Smooth muscle cell (in vitro differentiated cells): ENCODE data around the gene RGS3. TPM values are rescaled to one million over a fixed set of nuclear protein-coding genes. Genes with fewer than 3 reads are reported as not detected.

ENCODE experiments used
- DNase-seq: peaks from one replicate; lab custom pipeline; 2025; ENCODE audit not compliant: unreplicated experiment; lab: John Stamatoyannopoulos, UW
- H2AFZ ChIP-seq: fragments of 200-600 bp; sonication (generic); 2 replicates; pipeline ENCODE4 v1.6.0; 2016; ENCODE audit warnings: antibody characterized with exemption, low read depth, mild to moderate bottlenecking
- H3F3A ChIP-seq: fragments of 200-600 bp; sonication (generic); 2 replicates; pipeline ENCODE4 v1.6.0; 2017; ENCODE audit warnings: antibody characterized with exemption, low read depth
- H3K27ac ChIP-seq: fragments of 200-600 bp; sonication (generic); 2 replicates; pipeline ENCODE4 v1.5.1; 2016; ENCODE audit warnings: low read depth, mild to moderate bottlenecking
- H3K27me3 ChIP-seq: fragments of 200-600 bp; sonication (generic); 2 replicates; pipeline ENCODE4 v1.6.1; 2016; ENCODE audit warnings: low read depth, mild to moderate bottlenecking
- H3K36me3 ChIP-seq: fragments of 200-600 bp; sonication (generic); 2 replicates; pipeline ENCODE4 v1.5.1; 2016; ENCODE audit warnings: low read depth
- H3K4me1 ChIP-seq: fragments of 200-600 bp; sonication (generic); 2 replicates; pipeline ENCODE4 v1.5.1; 2016; ENCODE audit warnings: low read depth
- H3K4me2 ChIP-seq: fragments of 200-600 bp; sonication (generic); 2 replicates; pipeline ENCODE4 v1.6.0; 2016; ENCODE audit warnings: mild to moderate bottlenecking
- H3K4me3 ChIP-seq: fragments of 200-600 bp; sonication (generic); 2 replicates; pipeline ENCODE4 v1.5.1; 2016; ENCODE audit warnings: mild to moderate bottlenecking
- H3K79me2 ChIP-seq: fragments of 200-600 bp; sonication (generic); 2 replicates; pipeline ENCODE4 v1.6.0; 2016; ENCODE audit warnings: low read depth, mild to moderate bottlenecking
- H3K9ac ChIP-seq: fragments of 200-600 bp; sonication (generic); 2 replicates; pipeline ENCODE4 v1.6.0; 2016; ENCODE audit warnings: low read depth
- H3K9me3 ChIP-seq: fragments of 200-600 bp; sonication (generic); replicated peaks from 2 replicates; pipeline ENCODE4 v1.5.1; 2016; ENCODE audit warnings: low read depth
- H4K20me1 ChIP-seq: fragments of 200-600 bp; sonication (generic); 2 replicates; pipeline ENCODE4 v1.6.0; 2016; ENCODE audit warnings: low read depth
- WGBS: methylation state at CpG from one replicate; pipeline ENCODE4 v1.1.7; 2016; ENCODE audit warnings: low lambda C conversion rate; 5-methylcytosine and 5-hydroxymethylcytosine counted together
- polyA plus RNA-seq: library from polyadenylated mRNA; unstranded; fragments of >200 nt; fragmentation: Nextera tagmentation; extraction: Ambion mirVana; gene quantifications from 2 replicates; pipeline ENCODE4 v1.2.1, GENCODE V29; 2016
- total RNA-seq: library from RNA; depleted of rRNA; stranded (reverse); fragments of >200 nt; gene quantifications from 2 replicates; pipeline ENCODE4 v1.2.3, GENCODE V29; 2014
- TF ChIP-seq, protein P1 (sequence below): fragments of 200-600 bp; sonication (generic); IDR thresholded peaks from 2 replicates; pipeline ENCODE4 v1.5.1; 2017; ENCODE audit warnings: borderline replicate concordance, mild to moderate bottlenecking, antibody characterized with exemption; ENCODE audit not compliant: insufficient read depth, poor library complexity, severe bottlenecking

The RGS3 gene
- total and polyA plus RNA-seq, 2 experiments from 2014 or later = 43.8 to 108 TPM

GRCh38 chr9:113603773-113604172 is 140.2 kb downstream of the RGS3 start:
- no peaks in the 10 kb centered on the region for H3K9me3 ChIP-seq
- H3K4me3 ChIP-seq = no peak overlapping the region
- peaks cover 17% of the 10 kb centered on the region for H3K4me1 ChIP-seq
- no peaks in the 10 kb centered on the region for H3K79me2 ChIP-seq
- no peak overlapping the region for H3K9ac ChIP-seq
- no peaks in the 10 kb centered on the region for H3K27me3 ChIP-seq
- no peak overlapping the region for H2AFZ ChIP-seq
- TF ChIP-seq, protein P1, sequence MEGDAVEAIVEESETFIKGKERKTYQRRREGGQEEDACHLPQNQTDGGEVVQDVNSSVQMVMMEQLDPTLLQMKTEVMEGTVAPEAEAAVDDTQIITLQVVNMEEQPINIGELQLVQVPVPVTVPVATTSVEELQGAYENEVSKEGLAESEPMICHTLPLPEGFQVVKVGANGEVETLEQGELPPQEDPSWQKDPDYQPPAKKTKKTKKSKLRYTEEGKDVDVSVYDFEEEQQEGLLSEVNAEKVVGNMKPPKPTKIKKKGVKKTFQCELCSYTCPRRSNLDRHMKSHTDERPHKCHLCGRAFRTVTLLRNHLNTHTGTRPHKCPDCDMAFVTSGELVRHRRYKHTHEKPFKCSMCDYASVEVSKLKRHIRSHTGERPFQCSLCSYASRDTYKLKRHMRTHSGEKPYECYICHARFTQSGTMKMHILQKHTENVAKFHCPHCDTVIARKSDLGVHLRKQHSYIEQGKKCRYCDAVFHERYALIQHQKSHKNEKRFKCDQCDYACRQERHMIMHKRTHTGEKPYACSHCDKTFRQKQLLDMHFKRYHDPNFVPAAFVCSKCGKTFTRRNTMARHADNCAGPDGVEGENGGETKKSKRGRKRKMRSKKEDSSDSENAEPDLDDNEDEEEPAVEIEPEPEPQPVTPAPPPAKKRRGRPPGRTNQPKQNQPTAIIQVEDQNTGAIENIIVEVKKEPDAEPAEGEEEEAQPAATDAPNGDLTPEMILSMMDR = no peak
- peaks cover 6% of the 10 kb centered on the region for H3F3A ChIP-seq
- no peaks in the 10 kb centered on the region for H4K20me1 ChIP-seq
- no peak overlapping the region for H3K4me2 ChIP-seq
- no peak overlapping the region for H3K27ac ChIP-seq
- no peak for DNase-seq
- H3K36me3 ChIP-seq = no peaks in the 10 kb centered on the region
- 79% methylated on average over 5 of the region's 5 CpGs for WGBS

- H3K4me2 ChIP-seq = no peak overlapping the region
- DNase-seq = no peak
- H3K4me3 ChIP-seq = no peak overlapping the region
- H3K4me1 ChIP-seq = peaks cover 16% of the 10 kb centered on the region
- H4K20me1 ChIP-seq = no peaks in the 10 kb centered on the region
- peaks cover 6% of the 10 kb centered on the region for H3F3A ChIP-seq
- no peaks in the 10 kb centered on the region for H3K27me3 ChIP-seq
- H2AFZ ChIP-seq = no peak overlapping the region
- H3K9me3 ChIP-seq = no peaks in the 10 kb centered on the region
- H3K27ac ChIP-seq = no peak overlapping the region
- 98% methylated on average over 3 of the region's 3 CpGs for WGBS
- no peaks in the 10 kb centered on the region for H3K79me2 ChIP-seq
- no peak overlapping the region for H3K9ac ChIP-seq
- no peaks in the 10 kb centered on the region for H3K36me3 ChIP-seq
- TF ChIP-seq, protein P1 = no peak
Observed at GRCh38 chr9:113604393-113604792, 140.9 kb downstream of the RGS3 start.

DNA sequence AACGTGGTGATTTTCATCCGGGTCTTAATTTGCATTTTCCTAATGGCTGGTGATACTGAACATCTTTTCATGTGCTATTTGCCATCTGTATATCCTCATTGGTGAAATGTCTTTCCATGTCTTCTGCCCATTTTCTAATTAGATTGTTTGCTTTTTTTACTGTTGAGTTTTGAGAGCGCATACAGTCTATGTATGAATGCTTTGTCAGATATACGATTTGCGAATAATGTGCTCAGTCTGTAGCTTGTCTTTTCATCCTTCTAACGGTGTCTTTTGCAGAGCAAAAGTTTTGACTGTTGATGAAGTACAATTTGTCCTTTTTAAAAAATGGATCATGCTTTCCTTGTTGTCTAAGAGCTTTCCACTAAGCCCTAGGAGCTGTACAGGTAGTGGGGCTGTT is 143.0 kb downstream of the RGS3 start:
- Histone ChIP-seq H3K4me2 (no peak overlapping the region), H3K27me3 (no peaks in the 10 kb centered on the region), H3K36me3 (no peaks in the 10 kb centered on the region), H3K79me2 (no peaks in the 10 kb centered on the region), H3K9me3 (no peaks in the 10 kb centered on the region), H4K20me1 (no peaks in the 10 kb centered on the region), H2AFZ (no peak overlapping the region), H3K4me3 (no peak overlapping the region), H3K9ac (no peak overlapping the region), H3F3A (no peaks in the 10 kb centered on the region), H3K4me1 (peaks cover 24% of the 10 kb centered on the region), H3K27ac (no peak overlapping the region)
- 95% methylated on average over 6 of the region's 6 CpGs for WGBS
- TF ChIP-seq, protein P1 = no peak
- DNase-seq = no peak

- H3K4me1 ChIP-seq = peaks cover 11% of the 10 kb centered on the region
- 97% methylated on average over 9 of the region's 9 CpGs for WGBS
- TF ChIP-seq, protein P1 = no peak
- H3K27ac ChIP-seq = no peak overlapping the region
- DNase-seq = no peak
- no peaks in the 10 kb centered on the region for H3K36me3 ChIP-seq
- no peak overlapping the region for H3K9ac ChIP-seq
- no peaks in the 10 kb centered on the region for H3K9me3 ChIP-seq
- no peak overlapping the region for H2AFZ ChIP-seq
- H3K79me2 ChIP-seq = no peaks in the 10 kb centered on the region
- H3K4me2 ChIP-seq = no peak overlapping the region
- H3K4me3 ChIP-seq = no peak overlapping the region
- no peaks in the 10 kb centered on the region for H3F3A ChIP-seq
- no peaks in the 10 kb centered on the region for H3K27me3 ChIP-seq
- no peaks in the 10 kb centered on the region for H4K20me1 ChIP-seq
Observed at GRCh38 chr9:113608082-113608685, 144.7 kb downstream of the RGS3 start.
